AG04449 (cell line): Measurements from ENCODE around the gene TADA1.
"Not testable (repeated sequence)": the region's sequence is repeated elsewhere in the genome, so short reads cannot be mapped to it uniquely, and the experiment has no call there.

Source experiments
- CTCF ChIA-PET: fragments of 350-600 bp; formaldehyde crosslinking; extraction: SDS; loops from one replicate; lab custom pipeline; 2021; ENCODE audit warnings: antibody characterized with exemption; lab: Yijun Ruan, JAX
- POLR2A ChIA-PET: fragments of 400-600, 350-600 bp; formaldehyde crosslinking; extraction: SDS; loops from one replicate; lab custom pipeline; 2020; ENCODE audit warnings: antibody characterized with exemption, inconsistent platforms; lab: Yijun Ruan, JAX
- DNase-seq: peaks from one replicate; pipeline ENCODE4 v3.0.0-alpha.2; 2010; ENCODE audit warnings: low read depth, low spot score
- H3K4me3 ChIP-seq: 2 replicates; pipeline ENCODE4 v1.5.1; 2011; ENCODE audit warnings: low read depth, mild to moderate bottlenecking, control low read depth, low read length
- TF ChIP-seq, protein P1 (sequence below): IDR thresholded peaks from one replicate; pipeline ENCODE4 v1.5.1; 2011; ENCODE audit warnings: mild to moderate bottlenecking, moderate library complexity, low read length, control low read depth, inconsistent platforms; ENCODE audit not compliant: insufficient read depth; ENCODE audit errors: missing control alignments

Gene TADA1

DNA sequence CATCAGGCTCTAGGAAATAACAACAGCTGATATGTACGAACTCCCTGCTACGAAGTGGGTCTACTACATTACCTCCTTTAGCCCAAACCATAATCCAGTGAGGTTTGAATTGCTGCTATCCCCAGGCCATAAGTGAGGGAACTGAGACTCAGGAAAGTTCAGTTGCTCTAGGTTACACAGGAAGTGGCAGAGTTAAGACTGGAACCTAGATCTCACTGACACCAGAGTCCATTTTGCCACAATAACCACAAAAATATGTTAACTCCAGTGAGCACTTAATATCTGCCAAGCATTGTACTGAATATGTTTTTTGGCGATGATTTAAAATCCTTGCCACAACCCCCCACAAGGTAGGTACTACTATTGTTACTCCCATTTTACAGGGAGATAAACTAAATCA, 8.9 kb upstream of the TADA1 start:
- ChIA-PET POLR2A (no interaction called here), CTCF (interaction anchor here (0.7 to 7.0 kb wide), 3 partner anchors 8 to 682 kb away, joined by 3 to 89 read pairs (median 3); no protein-coding TSS in a partner anchor)
- no peak overlapping the region for H3K4me3 ChIP-seq
- DNase-seq = no peak
- TF ChIP-seq, protein P1, sequence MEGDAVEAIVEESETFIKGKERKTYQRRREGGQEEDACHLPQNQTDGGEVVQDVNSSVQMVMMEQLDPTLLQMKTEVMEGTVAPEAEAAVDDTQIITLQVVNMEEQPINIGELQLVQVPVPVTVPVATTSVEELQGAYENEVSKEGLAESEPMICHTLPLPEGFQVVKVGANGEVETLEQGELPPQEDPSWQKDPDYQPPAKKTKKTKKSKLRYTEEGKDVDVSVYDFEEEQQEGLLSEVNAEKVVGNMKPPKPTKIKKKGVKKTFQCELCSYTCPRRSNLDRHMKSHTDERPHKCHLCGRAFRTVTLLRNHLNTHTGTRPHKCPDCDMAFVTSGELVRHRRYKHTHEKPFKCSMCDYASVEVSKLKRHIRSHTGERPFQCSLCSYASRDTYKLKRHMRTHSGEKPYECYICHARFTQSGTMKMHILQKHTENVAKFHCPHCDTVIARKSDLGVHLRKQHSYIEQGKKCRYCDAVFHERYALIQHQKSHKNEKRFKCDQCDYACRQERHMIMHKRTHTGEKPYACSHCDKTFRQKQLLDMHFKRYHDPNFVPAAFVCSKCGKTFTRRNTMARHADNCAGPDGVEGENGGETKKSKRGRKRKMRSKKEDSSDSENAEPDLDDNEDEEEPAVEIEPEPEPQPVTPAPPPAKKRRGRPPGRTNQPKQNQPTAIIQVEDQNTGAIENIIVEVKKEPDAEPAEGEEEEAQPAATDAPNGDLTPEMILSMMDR = no peak

DNA sequence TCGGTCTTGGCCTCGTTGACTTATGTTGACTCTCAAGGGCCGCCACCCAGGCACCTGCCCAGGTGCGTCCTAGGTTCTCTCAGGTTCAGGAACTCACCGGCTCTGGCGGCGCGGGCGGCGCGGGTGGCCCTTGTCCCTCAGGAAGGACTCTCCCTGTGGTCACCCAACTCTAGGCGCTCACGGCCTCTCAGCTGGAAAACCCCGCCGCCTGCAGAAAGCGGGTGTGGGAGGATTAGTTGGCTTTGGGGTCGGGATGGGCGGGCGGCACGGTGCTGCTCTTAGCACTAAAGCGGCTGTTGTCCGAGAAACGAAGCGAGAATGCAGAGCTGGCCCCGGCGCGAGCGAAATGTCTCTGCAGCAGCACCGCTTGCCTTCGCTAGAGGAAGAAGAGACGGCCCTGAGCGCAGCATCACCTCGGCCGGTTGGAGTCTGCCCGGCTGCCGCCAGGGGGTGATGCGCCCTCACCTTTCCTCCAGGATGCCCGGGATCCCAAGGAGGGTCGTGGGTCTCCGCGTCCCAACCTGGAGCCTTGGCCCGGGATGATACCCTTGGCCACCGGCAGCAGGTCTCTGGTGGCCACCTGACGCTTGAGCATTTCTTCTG, 8.1 kb upstream of the TADA1 start:
- TF ChIP-seq, protein P1 = peak; percentile 63
- POLR2A ChIA-PET = interaction anchor here (0.5 kb wide), 1 partner anchor 250 kb away, joined by 3 read pairs; no protein-coding TSS in a partner anchor
- no peak for DNase-seq
- CTCF ChIA-PET = interaction anchor here (1.0 to 7.0 kb wide), 3 partner anchors 22 to 176 kb away, joined by 3 to 89 read pairs (median 3); no protein-coding TSS in a partner anchor
- H3K4me3 ChIP-seq = no peak overlapping the region

DNA sequence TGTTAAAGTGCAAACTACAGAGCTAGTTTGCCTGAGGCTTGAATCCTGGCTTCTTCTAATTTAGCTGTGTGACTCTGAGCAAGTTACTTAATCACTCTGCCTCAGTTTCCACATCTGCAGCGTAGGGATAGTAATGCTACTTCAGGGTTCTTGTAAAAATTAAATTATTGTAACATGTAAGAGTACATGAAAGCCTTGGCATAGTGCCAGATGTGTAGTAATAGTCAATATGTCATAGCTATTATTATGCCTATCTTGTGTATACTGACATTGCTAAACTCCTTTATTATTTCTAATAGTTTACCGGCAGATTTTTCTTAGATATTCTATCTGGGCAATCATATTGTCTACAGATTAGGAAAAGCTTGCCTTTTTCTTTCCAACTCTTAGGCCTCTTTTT, 6.8 kb upstream of the TADA1 start:
- DNase-seq = no peak
- CTCF ChIA-PET = interaction anchor here (0.9 to 7.0 kb wide), 5 partner anchors 9 to 177 kb away, joined by 3 to 89 read pairs (median 3); no protein-coding TSS in a partner anchor

DNA sequence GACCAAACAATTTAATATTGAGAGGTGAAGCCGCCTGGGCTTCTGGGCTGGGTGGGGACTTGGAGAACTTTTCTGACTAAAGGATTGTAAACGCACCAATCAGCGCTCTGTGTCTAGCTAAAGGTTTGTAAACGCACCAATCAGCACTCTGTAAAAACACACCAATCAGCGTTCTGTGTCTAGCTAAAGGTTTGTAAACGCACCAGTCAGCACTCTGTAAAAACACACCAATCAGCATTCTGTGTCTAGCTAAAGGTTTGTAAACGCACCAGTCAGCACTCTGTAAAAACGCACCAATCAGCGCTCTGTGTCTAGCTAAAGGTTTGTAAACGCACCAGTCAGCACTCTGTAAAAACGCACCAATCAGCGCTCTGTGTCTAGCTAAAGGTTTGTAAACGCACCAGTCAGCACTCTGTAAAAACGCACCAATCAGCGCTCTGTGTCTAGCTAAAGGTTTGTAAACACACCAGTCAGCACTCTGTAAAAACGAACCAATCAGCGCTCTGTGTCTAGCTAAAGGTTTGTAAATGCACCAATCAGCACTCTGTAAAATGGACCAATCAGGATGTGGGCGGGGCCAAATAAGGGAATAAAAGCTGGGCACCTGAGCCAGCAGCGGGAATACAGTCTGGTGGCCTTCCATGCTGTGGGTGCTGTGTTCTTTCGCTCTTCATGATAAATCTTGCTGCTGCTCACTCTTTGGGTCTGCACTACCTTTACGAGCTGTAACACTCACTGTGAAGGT, 2.3 kb upstream of the TADA1 start:
- DNase-seq, H3K4me3 ChIP-seq, POLR2A ChIA-PET: not testable (repeated sequence)
- CTCF ChIA-PET = interaction anchor here (1.8 kb wide), 1 partner anchor 181 kb away, joined by 4 read pairs; no protein-coding TSS in a partner anchor

More for the DNA sequence above, 6.8 kb upstream of the TADA1 start:
- TF ChIP-seq, protein P1 = no peak
- POLR2A ChIA-PET = no interaction called here
- H3K4me3 ChIP-seq = no peak overlapping the region

DNA sequence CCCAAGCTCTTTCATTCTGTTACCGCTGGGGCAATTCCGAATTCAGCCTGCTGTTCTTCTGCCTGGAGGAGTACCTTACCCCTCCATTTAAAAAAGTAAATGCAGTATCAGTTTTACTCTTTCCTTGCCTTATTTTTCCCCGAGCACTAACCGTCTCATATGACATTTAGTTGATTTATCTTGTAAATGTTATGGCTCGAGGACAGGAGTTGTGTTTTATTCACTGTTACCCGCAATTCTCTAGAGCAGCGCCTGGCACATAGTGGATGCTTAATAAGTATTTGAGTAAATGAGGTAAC, 425 bp upstream of the TADA1 start:
- ChIA-PET CTCF (interaction anchor here (1.1 to 1.9 kb wide), 4 partner anchors 16 to 664 kb away, joined by 3 to 8 read pairs (median 4); no protein-coding TSS in a partner anchor), POLR2A (interaction anchor here (1.6 kb wide), 1 partner anchor 38 kb away, joined by 11 read pairs; the partner anchor contains the start of gene POGK)
- peak overlapping the region; percentile 75 for H3K4me3 ChIP-seq
- TF ChIP-seq, protein P1 = peak; percentile 28
- DNase-seq = no peak

DNA sequence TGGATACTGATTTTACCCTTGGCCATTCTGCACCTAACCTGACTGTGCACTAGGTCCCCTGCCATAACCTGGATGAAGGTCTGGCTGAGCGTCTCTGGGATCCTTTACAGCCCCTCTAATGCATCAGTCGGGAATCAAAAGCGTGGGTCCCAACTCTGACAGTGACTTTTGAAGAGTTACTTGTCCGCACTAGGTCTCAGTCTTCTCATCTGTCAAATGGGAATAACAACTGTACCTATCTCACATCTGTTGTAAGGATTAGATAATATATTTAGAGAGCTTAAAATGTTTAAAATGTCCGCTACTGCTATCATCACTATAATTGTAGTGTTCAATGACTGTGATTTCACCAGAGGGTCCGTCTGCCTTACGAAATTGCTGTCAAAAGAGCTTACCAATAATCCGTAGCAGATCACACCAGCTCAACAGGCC, 746 bp downstream of the TADA1 start:
- POLR2A ChIA-PET = interaction anchor here (0.6 to 1.6 kb wide), 3 partner anchors 36 to 1287 kb away, joined by 3 to 11 read pairs (median 4); partner anchors contain the start of gene POGK

More for the DNA sequence above, 746 bp downstream of the TADA1 start:
- CTCF ChIA-PET = interaction anchor here (1.0 to 1.9 kb wide), 5 partner anchors 18 to 665 kb away, joined by 3 to 8 read pairs (median 4); no protein-coding TSS in a partner anchor
- no peak for DNase-seq
- H3K4me3 ChIP-seq = peak overlapping the region; percentile 75
- TF ChIP-seq, protein P1 = no peak
